ENCODE results near the gene POLR2M. TPM values are rescaled to one million over a fixed set of nuclear protein-coding genes. Genes with fewer than 3 reads are reported as not detected.

POLR2M gene
- total RNA-seq: 176 and 469 TPM in 2 replicates

GRCh38 chr15:57706405-57707209 lies at the start of gene POLR2M:
TSS of gene POLR2M (plus strand) at chr15:57706714. CDS start at chr15:57706843, 129 bp downstream.
- peak; percentile 98 for DNase-seq (ENCODE audit: low read depth, low spot score)

GRCh38 chr15:57657619-57658018 lies 48.9 kb upstream of the POLR2M start:
- no peak for DNase-seq (ENCODE audit: low read depth, low spot score)

- DNase-seq (ENCODE audit: low read depth, low spot score): no peak
These were observed 44.3 kb upstream of the POLR2M start for GRCh38 chr15:57662091-57662744.

- no peak for DNase-seq (ENCODE audit: low read depth, low spot score)
These were observed 43.7 kb upstream of the POLR2M start for GRCh38 chr15:57662802-57663201.

- DNase-seq (ENCODE audit: low read depth, low spot score): no peak
These were observed 43.3 kb upstream of the POLR2M start for GRCh38 chr15:57663262-57663661.

GRCh38 chr15:57665194-57665593 lies 41.3 kb upstream of the POLR2M start:
- DNase-seq (ENCODE audit: low read depth, low spot score): no peak

- no peak for DNase-seq (ENCODE audit: low read depth, low spot score)
These were observed 40.6 kb upstream of the POLR2M start for GRCh38 chr15:57665939-57666338.

GRCh38 chr15:57667171-57667849 lies 39.2 kb upstream of the POLR2M start:
- DNase-seq (ENCODE audit: low read depth, low spot score): peak; percentile 10

- DNase-seq (ENCODE audit: low read depth, low spot score): no peak
These were observed 38.5 kb upstream of the POLR2M start for GRCh38 chr15:57668016-57668415.

GRCh38 chr15:57671636-57672035 lies 34.9 kb upstream of the POLR2M start:
- DNase-seq (ENCODE audit: low read depth, low spot score): no peak

- no peak for DNase-seq (ENCODE audit: low read depth, low spot score)
These were observed 30.9 kb upstream of the POLR2M start for GRCh38 chr15:57675481-57676181.

- no peak for DNase-seq (ENCODE audit: low read depth, low spot score)
These were observed 29.9 kb upstream of the POLR2M start for GRCh38 chr15:57676585-57676984.

GRCh38 chr15:57677204-57677603 lies 29.3 kb upstream of the POLR2M start:
- no peak for DNase-seq (ENCODE audit: low read depth, low spot score)

- DNase-seq (ENCODE audit: low read depth, low spot score): no peak
These were observed 26.5 kb upstream of the POLR2M start for GRCh38 chr15:57680021-57680420.

GRCh38 chr15:57681011-57681410 lies 25.5 kb upstream of the POLR2M start:
- DNase-seq (ENCODE audit: low read depth, low spot score): no peak

- no peak for DNase-seq (ENCODE audit: low read depth, low spot score)
These were observed 23.0 kb upstream of the POLR2M start for GRCh38 chr15:57683481-57683880.

- DNase-seq (ENCODE audit: low read depth, low spot score): no peak
These were observed 21.9 kb upstream of the POLR2M start for GRCh38 chr15:57684491-57685151.

GRCh38 chr15:57685306-57686095 lies 21.0 kb upstream of the POLR2M start:
- no peak for DNase-seq (ENCODE audit: low read depth, low spot score)

GRCh38 chr15:57686657-57687056 lies 19.9 kb upstream of the POLR2M start:
- DNase-seq (ENCODE audit: low read depth, low spot score): no peak

GRCh38 chr15:57690341-57690966 lies 16.1 kb upstream of the POLR2M start:
- DNase-seq (ENCODE audit: low read depth, low spot score): no peak
